Neutrophil (primary cell): Measurements from ENCODE around the gene NINL.

Source experiments
- H3K27ac ChIP-seq: fragments of 200-600 bp; sonication (generic); 2 replicates; pipeline ENCODE4 v1.5.1; 2016; ENCODE audit warnings: mild to moderate bottlenecking, moderate library complexity
- H3K27me3 ChIP-seq: fragments of 200-600 bp; sonication (generic); 2 replicates; pipeline ENCODE4 v1.6.0; 2016; ENCODE audit warnings: mild to moderate bottlenecking
- H3K36me3 ChIP-seq: fragments of 200-600 bp; sonication (generic); 2 replicates; pipeline ENCODE4 v1.5.1; 2017
- H3K4me1 ChIP-seq, 2 experiments: fragments of 200-600 bp in 1 of 2; sonication (generic) in 1 of 2; 1 replicate in 1 of 2; 2 replicates in 1 of 2; pipeline versions ENCODE4 v1.5.1 to v1.6.1; 2013 to 2016; ENCODE audit warnings: low read depth in 1 of 2, low read length in 1 of 2, mild to moderate bottlenecking in 1 of 2, moderate library complexity in 1 of 2; ENCODE audit not compliant: control insufficient read depth in 1 of 2, insufficient read depth in 1 of 2
- H3K4me3 ChIP-seq, 2 experiments: fragments of 200-600 bp in 1 of 2; sonication (generic) in 1 of 2; 1 replicate in 1 of 2; 2 replicates in 1 of 2; pipeline ENCODE4 v1.5.1; 2013 to 2016; ENCODE audit warnings: low read depth in 1 of 2, low read length in 1 of 2, mild to moderate bottlenecking in 1 of 2, moderate library complexity in 1 of 2
- H3K9me3 ChIP-seq: fragments of 200-600 bp; sonication (generic); 2 replicates; pipeline ENCODE4 v1.5.1; 2016
- CTCF ChIP-seq: fragments of 200-600 bp; sonication (generic); IDR thresholded peaks from 2 replicates; pipeline ENCODE4 v1.5.1; 2016; ENCODE audit warnings: antibody characterized with exemption

The NINL gene

GRCh38 chr20:25466846-25467245 lies 118.5 kb downstream of the NINL start:
- H3K4me3 ChIP-seq = no peak overlapping the region
- H3K9me3 ChIP-seq = no peaks in the 10 kb centered on the region
- H3K36me3 ChIP-seq = no peaks in the 10 kb centered on the region
- H3K27me3 ChIP-seq = no peaks in the 10 kb centered on the region
- no peak overlapping the region for H3K27ac ChIP-seq
- no peaks in the 10 kb centered on the region for H3K4me1 ChIP-seq
- no peak for TF ChIP-seq CTCF

GRCh38 chr20:25465243-25466135 lies 119.8 kb downstream of the NINL start:
- Histone ChIP-seq H3K9me3 (no peaks in the 10 kb centered on the region), H3K27ac (no peak overlapping the region), H3K27me3 (no peaks in the 10 kb centered on the region), H3K36me3 (no peaks in the 10 kb centered on the region), H3K4me1 (no peaks in the 10 kb centered on the region), H3K4me3 (no peak overlapping the region)
- TF ChIP-seq CTCF = no peak

- Histone ChIP-seq H3K4me3 (no peak overlapping the region), H3K27ac (no peak overlapping the region), H3K27me3 (no peaks in the 10 kb centered on the region), H3K4me1 (no peaks in the 10 kb centered on the region), H3K9me3 (no peaks in the 10 kb centered on the region), H3K36me3 (no peaks in the 10 kb centered on the region)
- TF ChIP-seq CTCF = no peak
These were observed 120.7 kb downstream of the NINL start for GRCh38 chr20:25464501-25465242.

- Histone ChIP-seq H3K36me3 (no peaks in the 10 kb centered on the region), H3K4me3 (no peak overlapping the region), H3K9me3 (no peaks in the 10 kb centered on the region), H3K27me3 (no peaks in the 10 kb centered on the region), H3K4me1 (no peaks in the 10 kb centered on the region), H3K27ac (no peak overlapping the region)
- TF ChIP-seq CTCF = no peak
These were observed 123.4 kb downstream of the NINL start for GRCh38 chr20:25461786-25462545.

- no peak overlapping the region for H3K27ac ChIP-seq
- no peak for TF ChIP-seq CTCF
- no peaks in the 10 kb centered on the region for H3K9me3 ChIP-seq
- H3K4me3 ChIP-seq = no peak overlapping the region
- no peaks in the 10 kb centered on the region for H3K4me1 ChIP-seq
- H3K36me3 ChIP-seq = no peaks in the 10 kb centered on the region
- H3K27me3 ChIP-seq = no peaks in the 10 kb centered on the region
These were observed 124.1 kb downstream of the NINL start for GRCh38 chr20:25461281-25461650.
